Measurements from ENCODE around the gene GPSM1. TPM values are rescaled to one million over a fixed set of nuclear protein-coding genes. Genes with fewer than 3 reads are reported as not detected.

Gene GPSM1
- total and polyA plus RNA-seq, 2 donors (not counting 1 experiment from before 2014, with no cell fraction given) = 2.4 to 6.3 TPM

DNA sequence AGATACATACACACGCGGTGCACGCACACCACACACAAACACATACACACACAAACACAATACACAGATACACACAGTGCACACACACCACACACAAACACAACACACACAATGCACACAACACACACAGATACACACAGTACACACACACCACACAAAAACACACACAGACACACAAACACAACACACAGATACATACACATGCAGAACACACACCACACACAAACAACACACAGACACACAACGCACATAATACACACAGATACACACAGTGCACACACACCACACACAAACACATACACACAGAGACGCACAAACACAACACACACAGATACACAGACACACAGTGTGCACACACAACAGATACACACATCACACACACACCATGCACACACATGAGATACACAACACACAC lies 17.5 kb upstream of the GPSM1 start:
- no peak for TF ChIP-seq EZH2 (IDR thresholded peaks at IDR 0.05; ENCODE audit: borderline replicate concordance, insufficient read depth, low read depth, low read length, poor library complexity, severe bottlenecking)
- TF ChIP-seq, protein P1, sequence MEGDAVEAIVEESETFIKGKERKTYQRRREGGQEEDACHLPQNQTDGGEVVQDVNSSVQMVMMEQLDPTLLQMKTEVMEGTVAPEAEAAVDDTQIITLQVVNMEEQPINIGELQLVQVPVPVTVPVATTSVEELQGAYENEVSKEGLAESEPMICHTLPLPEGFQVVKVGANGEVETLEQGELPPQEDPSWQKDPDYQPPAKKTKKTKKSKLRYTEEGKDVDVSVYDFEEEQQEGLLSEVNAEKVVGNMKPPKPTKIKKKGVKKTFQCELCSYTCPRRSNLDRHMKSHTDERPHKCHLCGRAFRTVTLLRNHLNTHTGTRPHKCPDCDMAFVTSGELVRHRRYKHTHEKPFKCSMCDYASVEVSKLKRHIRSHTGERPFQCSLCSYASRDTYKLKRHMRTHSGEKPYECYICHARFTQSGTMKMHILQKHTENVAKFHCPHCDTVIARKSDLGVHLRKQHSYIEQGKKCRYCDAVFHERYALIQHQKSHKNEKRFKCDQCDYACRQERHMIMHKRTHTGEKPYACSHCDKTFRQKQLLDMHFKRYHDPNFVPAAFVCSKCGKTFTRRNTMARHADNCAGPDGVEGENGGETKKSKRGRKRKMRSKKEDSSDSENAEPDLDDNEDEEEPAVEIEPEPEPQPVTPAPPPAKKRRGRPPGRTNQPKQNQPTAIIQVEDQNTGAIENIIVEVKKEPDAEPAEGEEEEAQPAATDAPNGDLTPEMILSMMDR (IDR thresholded peaks at IDR 0.05) = no peak
- intact Hi-C loops (cut with micrococcal nuclease) = loop anchor here (1.0 kb wide), 1 partner anchor 27 kb away; no protein-coding TSS in a partner anchor
- Histone ChIP-seq H3K4me1 (ENCODE audit: control insufficient read depth in 2 of 2, insufficient read depth in 2 of 2, low read length in 2 of 2) (peaks cover 65% of the 10 kb centered on the region in 2 donors), H3K27ac (ENCODE audit: low read length in 2 of 2) (no peak overlapping the region), H3K9ac (ENCODE audit: low read length) (no peak overlapping the region), H3K4me2 (replicated peaks; ENCODE audit: low read depth, low read length, poor library complexity, severe bottlenecking) (peak overlapping the region; percentile 64), H3K27me3 (replicated peaks in 1 of 4; ENCODE audit: control extremely low read depth in 1 of 4, control insufficient read depth in 3 of 4, insufficient read depth in 4 of 4, low read length in 3 of 4) (peaks cover 0 to 28% (median 2%) of the 10 kb centered on the region in 4 experiments), H3K9me3 (ENCODE audit: control extremely low read depth in 1 of 3, control insufficient read depth in 2 of 3, insufficient read depth in 1 of 3, low read length in 2 of 3) (peaks cover 0 to 8% (median 2%) of the 10 kb centered on the region in 3 donors), H3K4me3 (ENCODE audit: control extremely low read depth in 1 of 5, extremely low read depth in 1 of 5, insufficient read depth in 1 of 5, low read depth in 2 of 5, low read length in 4 of 5) (no peak overlapping the region), H3K36me3 (replicated peaks in 1 of 2; ENCODE audit: control extremely low read depth in 1 of 2, control insufficient read depth in 1 of 2, extremely low read depth in 1 of 2, insufficient read depth in 2 of 2, low read length in 1 of 2) (no peaks in the 10 kb centered on the region), H2AFZ (ENCODE audit: insufficient read depth, low read depth, low read length, poor library complexity, severe bottlenecking) (no peak overlapping the region), H4K20me1 (ENCODE audit: control insufficient read depth, insufficient read depth, low read length, poor library complexity, severe bottlenecking) (no peaks in the 10 kb centered on the region), H3K79me2 (ENCODE audit: control insufficient read depth, insufficient read depth, low read length) (peaks cover 4% of the 10 kb centered on the region)
- Mint-ChIP-seq H3K27me3 (no peaks in the 10 kb centered on the region), H3K4me3 (no peak overlapping the region), H3K4me1 (peaks cover 7% of the 10 kb centered on the region), H3K27ac (no peak overlapping the region), H3K9me3 (ENCODE audit: insufficient read depth) (no peaks in the 10 kb centered on the region)
- CTCF ChIA-PET = no interaction called here
- WGBS (ENCODE audit: insufficient coverage) = 92% methylated on average over 5 of the region's 5 CpGs
- DNase-seq = no peak
- POLR2A ChIA-PET = no interaction called here
- ATAC-seq (ENCODE audit: low read depth) = no peak

DNA sequence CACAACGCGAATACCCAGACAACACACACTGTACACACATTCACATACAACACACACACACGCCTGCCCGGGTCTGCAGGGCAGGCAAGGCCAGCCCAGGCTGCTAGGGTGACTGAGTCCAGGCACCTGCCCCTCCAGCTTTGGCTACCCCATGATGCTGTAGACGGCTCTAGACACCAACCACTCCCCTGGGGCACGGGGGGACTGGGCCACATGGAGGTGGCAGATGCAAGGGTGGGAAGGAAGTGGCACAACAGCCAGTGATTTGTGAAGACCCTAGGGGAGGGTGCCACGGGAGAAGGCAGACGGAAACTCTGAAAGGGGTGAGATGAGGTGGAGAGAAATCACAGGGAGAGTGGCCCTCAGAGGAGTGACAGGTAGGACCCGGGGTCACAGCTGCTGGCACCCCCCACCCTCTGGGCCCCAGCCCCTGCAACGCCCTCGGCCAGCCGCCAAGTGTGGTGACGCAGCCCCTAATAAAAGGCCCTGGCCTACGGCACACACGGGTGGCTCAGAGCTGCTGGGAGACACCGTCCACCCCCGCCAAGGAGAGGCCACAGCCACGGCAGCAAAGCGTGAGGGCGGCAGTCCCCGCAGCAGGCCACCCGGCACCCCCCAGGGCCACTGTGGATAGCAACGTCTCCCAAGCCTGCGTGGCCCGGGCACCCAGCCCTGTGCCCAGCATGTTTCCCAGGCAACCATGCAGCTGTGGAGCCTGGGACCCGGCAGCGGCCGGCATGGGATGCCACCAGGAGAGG lies 16.9 kb upstream of the GPSM1 start:
- H4K20me1 ChIP-seq (ENCODE audit: control insufficient read depth, insufficient read depth, low read length, poor library complexity, severe bottlenecking) = no peaks in the 10 kb centered on the region
- no peak overlapping the region for H3K27ac Mint-ChIP-seq
- H3K27me3 Mint-ChIP-seq = no peaks in the 10 kb centered on the region
- peaks cover 6% of the 10 kb centered on the region for H3K4me1 Mint-ChIP-seq
- H3K4me2 ChIP-seq (replicated peaks; ENCODE audit: low read depth, low read length, poor library complexity, severe bottlenecking) = peak overlapping the region; percentile 64
- 22% methylated on average over 26 of the region's 28 CpGs for WGBS (ENCODE audit: insufficient coverage)
- H3K27me3 ChIP-seq (replicated peaks in 1 of 4; ENCODE audit: control extremely low read depth in 1 of 4, control insufficient read depth in 3 of 4, insufficient read depth in 4 of 4, low read length in 3 of 4) = peaks cover 0 to 28% (median 2%) of the 10 kb centered on the region in 4 experiments
- TF ChIP-seq, protein P1 (IDR thresholded peaks at IDR 0.05) = no peak
- TF ChIP-seq EZH2 (IDR thresholded peaks at IDR 0.05; ENCODE audit: borderline replicate concordance, insufficient read depth, low read depth, low read length, poor library complexity, severe bottlenecking) = no peak
- H2AFZ ChIP-seq (ENCODE audit: insufficient read depth, low read depth, low read length, poor library complexity, severe bottlenecking) = peak overlapping the region; percentile 16
- H3K79me2 ChIP-seq (ENCODE audit: control insufficient read depth, insufficient read depth, low read length) = peaks cover 4% of the 10 kb centered on the region
- ATAC-seq (ENCODE audit: low read depth) = peak; percentile 38
- no peak overlapping the region for H3K27ac ChIP-seq (ENCODE audit: low read length in 2 of 2)
- peak overlapping the region in 1 of 5 experiments; percentile 6 for H3K4me3 ChIP-seq (ENCODE audit: control extremely low read depth in 1 of 5, extremely low read depth in 1 of 5, insufficient read depth in 1 of 5, low read depth in 2 of 5, low read length in 4 of 5)
- no peak overlapping the region for H3K9ac ChIP-seq (ENCODE audit: low read length)
- peak; percentile 58 for DNase-seq
- CTCF ChIA-PET = interaction anchor here (0.8 kb wide), 1 partner anchor 170 kb away, joined by 3 read pairs; no protein-coding TSS in a partner anchor
- peaks cover 65% of the 10 kb centered on the region in 2 donors for H3K4me1 ChIP-seq (ENCODE audit: control insufficient read depth in 2 of 2, insufficient read depth in 2 of 2, low read length in 2 of 2)
- peak overlapping the region; percentile 33 for H3K4me3 Mint-ChIP-seq
- H3K9me3 Mint-ChIP-seq (ENCODE audit: insufficient read depth) = peaks cover 3% of the 10 kb centered on the region
- peaks cover 0 to 15% (median 8%) of the 10 kb centered on the region in 3 donors for H3K9me3 ChIP-seq (ENCODE audit: control extremely low read depth in 1 of 3, control insufficient read depth in 2 of 3, insufficient read depth in 1 of 3, low read length in 2 of 3)
- no peaks in the 10 kb centered on the region for H3K36me3 ChIP-seq (replicated peaks in 1 of 2; ENCODE audit: control extremely low read depth in 1 of 2, control insufficient read depth in 1 of 2, extremely low read depth in 1 of 2, insufficient read depth in 2 of 2, low read length in 1 of 2)
- POLR2A ChIA-PET = interaction anchor here (1.1 kb wide), 1 partner anchor 53 kb away, joined by 4 read pairs; the partner anchor contains the start of gene DNLZ
- intact Hi-C loops (cut with micrococcal nuclease) = no loop called here

Data from B cell (primary cell).